Naive thymus-derived CD4-positive, alpha-beta T cell (primary cell): ENCODE measurements around the gene WNK4. TPM values are rescaled to one million over a fixed set of nuclear protein-coding genes. Genes with fewer than 3 reads are reported as not detected.
A peak's percentile ranks its signal among the peaks of the same experiment; 100 is the strongest.

Experiments used
- ATAC-seq: fragments of 150-1000 bp; cut with Tn5 transposase; 2 replicates; pipeline ENCODE4 v1.10.0; 2021; ENCODE audit warnings: mild to moderate bottlenecking, moderate library complexity
- CTCF ChIA-PET: fragments of 350-600 bp; sonication (Branson Sonifier 250); formaldehyde crosslinking; loops from one replicate; lab custom pipeline; 2021; ENCODE audit warnings: antibody characterized with exemption; lab: Charles Lee
- POLR2A ChIA-PET: fragments of 350-600 bp; sonication (Branson Sonifier 250); formaldehyde crosslinking; loops from one replicate; lab custom pipeline; 2021; ENCODE audit warnings: antibody characterized with exemption, inconsistent platforms; lab: Charles Lee
- DNase-seq, 9 donors: peaks; one replicate each; pipeline versions ENCODE4 v3.0.0 to v3.0.0-alpha.2; 2020 to 2022; ENCODE audit warnings: mixed read lengths in 1 of 9
- H3K27ac ChIP-seq: one replicate; pipeline ENCODE4 v1.7.0; 2013; ENCODE audit warnings: mild to moderate bottlenecking, low read depth, low read length, moderate library complexity
- H3K27me3 ChIP-seq, 2 donors: one replicate each; pipeline ENCODE4 v1.7.0; 2013; ENCODE audit warnings: low read length in 2 of 2, mild to moderate bottlenecking in 2 of 2, moderate library complexity in 2 of 2; ENCODE audit not compliant: control insufficient read depth in 2 of 2, insufficient read depth in 2 of 2
- H3K36me3 ChIP-seq, 3 experiments: 1 replicate in 2 of 3; 2 replicates in 1 of 3; pipeline ENCODE4 v1.7.0; 2013; ENCODE audit warnings: low read length in 3 of 3, mild to moderate bottlenecking in 3 of 3, moderate library complexity in 1 of 3; ENCODE audit not compliant: insufficient read depth in 3 of 3, control insufficient read depth in 2 of 3
- H3K4me1 ChIP-seq, 2 donors: one replicate each; pipeline ENCODE4 v1.7.0; 2013; ENCODE audit warnings: low read length in 2 of 2, mild to moderate bottlenecking in 2 of 2, moderate library complexity in 1 of 2; ENCODE audit not compliant: control insufficient read depth in 2 of 2, insufficient read depth in 2 of 2
- H3K4me3 ChIP-seq: 2 replicates; pipeline ENCODE4 v1.7.0; 2013; ENCODE audit warnings: mild to moderate bottlenecking, low read length
- H3K9me3 ChIP-seq, 3 experiments: 1 replicate in 2 of 3; 2 replicates in 1 of 3; pipeline ENCODE4 v1.7.0; 2013; ENCODE audit warnings: low read length in 3 of 3; ENCODE audit not compliant: control insufficient read depth in 2 of 3
- H3K27ac Mint-ChIP-seq, 9 donors: one replicate each; pipeline ENCODE4 v1.8.0; 2020 to 2022; ENCODE audit warnings: mixed read lengths in 9 of 9, mild to moderate bottlenecking in 8 of 9, moderate library complexity in 5 of 9, inconsistent platforms in 2 of 9
- H3K27me3 Mint-ChIP-seq, 5 donors: one replicate each; pipeline ENCODE4 v1.8.0; 2021 to 2022; ENCODE audit warnings: mixed read lengths in 5 of 5, mild to moderate bottlenecking in 1 of 5
- H3K36me3 Mint-ChIP-seq, 5 donors: one replicate each; pipeline ENCODE4 v1.8.0; 2020 to 2022; ENCODE audit warnings: mixed read lengths in 5 of 5, mild to moderate bottlenecking in 3 of 5, inconsistent platforms in 1 of 5
- H3K4me1 Mint-ChIP-seq, 7 donors: one replicate each; pipeline ENCODE4 v1.8.0; 2020 to 2022; ENCODE audit warnings: mixed read lengths in 7 of 7, mild to moderate bottlenecking in 3 of 7, inconsistent platforms in 1 of 7
- H3K4me3 Mint-ChIP-seq, 10 donors: one replicate each; pipeline ENCODE4 v1.8.0; 2020 to 2022; ENCODE audit warnings: mild to moderate bottlenecking in 10 of 10, mixed read lengths in 10 of 10, moderate library complexity in 6 of 10, inconsistent platforms in 2 of 10
- H3K9me3 Mint-ChIP-seq, 11 donors: one replicate each; pipeline ENCODE4 v1.8.0; 2020 to 2022; ENCODE audit warnings: mixed read lengths in 11 of 11, mild to moderate bottlenecking in 4 of 11, inconsistent platforms in 1 of 11, moderate library complexity in 1 of 11
- intact Hi-C, 2 donors: fragments of 100-400 bp; cut with micrococcal nuclease; formaldehyde crosslinking; loops; one replicate each; pipeline ENCODE4 v1.15.1; 2023
- polyA plus RNA-seq, 2 donors: library from polyadenylated mRNA; unstranded; fragments of 300-500 nt; fragmentation: Illumina TruSeq; gene quantifications; one replicate each; pipeline ENCODE4 v1.2.3, GENCODE V29; 2021
- total RNA-seq, 6 experiments: library from RNA in 5 of 6; stranded (reverse) in 5 of 6; gene quantifications; 1 replicate in 5 of 6; 2 replicates in 1 of 6; pipeline ENCODE4 v1.2.3 and lab custom pipeline; 2021 to 2026

The WNK4 gene
- total and polyA plus RNA-seq, 7 experiments from 2014 or later = 0.10 to 0.51 (median 0.24) TPM; not detected in 2

GRCh38 chr17:42821176-42821575, 40.8 kb downstream of the WNK4 start:
- H3K9me3 ChIP-seq = no peaks in the 10 kb centered on the region
- H3K27ac ChIP-seq = no peak overlapping the region
- Mint-ChIP-seq H3K36me3 (peaks cover 9 to 29% (median 22%) of the 10 kb centered on the region in 5 donors), H3K9me3 (peaks cover 0 to 1% (median 0%) of the 10 kb centered on the region in 11 donors), H3K27ac (peak overlapping the region in 6 of 9 donors; percentile 6 to 76 (median 54)), H3K4me3 (peak overlapping the region in 2 of 10 donors; percentile 19 to 59), H3K4me1 (peaks cover 19 to 41% (median 29%) of the 10 kb centered on the region in 7 donors), H3K27me3 (no peaks in the 10 kb centered on the region)
- ATAC-seq (no peak), DNase-seq (no peak)
- POLR2A ChIA-PET = interaction anchor here (0.6 to 0.8 kb wide), 2 partner anchors 12 to 543 kb away, joined by 4 read pairs; partner anchors contain the start of gene PSME3
- H3K4me3 ChIP-seq = no peak overlapping the region
- H3K36me3 ChIP-seq = peaks cover 25 to 60% (median 33%) of the 10 kb centered on the region in 3 experiments
- CTCF ChIA-PET = interaction anchor here (1.0 to 1.6 kb wide), 2 partner anchors 9 to 518 kb away, joined by 3 read pairs; no protein-coding TSS in a partner anchor
- H3K27me3 ChIP-seq = no peaks in the 10 kb centered on the region
- H3K4me1 ChIP-seq = peaks cover 6 to 12% of the 10 kb centered on the region in 2 donors
- intact Hi-C loops = loop anchor here (5.0 to 10.0 kb wide), 5 partner anchors 96 to 1186 kb away; partner anchors contain the start of genes BRCA1 (in 1 of the 2) and DNAJC7 (in 1 of the 2)

- no peak overlapping the region for H3K4me3 Mint-ChIP-seq
- H3K36me3 Mint-ChIP-seq = peaks cover 0 to 5% (median 0%) of the 10 kb centered on the region in 5 donors
- peaks cover 0 to 19% (median 10%) of the 10 kb centered on the region in 5 donors for H3K27me3 Mint-ChIP-seq
- no peaks in the 10 kb centered on the region for H3K27me3 ChIP-seq
- intact Hi-C loops = loop anchor here (10.0 kb wide), 2 partner anchors 103 to 537 kb away; no protein-coding TSS in a partner anchor
- H3K36me3 ChIP-seq = peaks cover 0 to 5% (median 0%) of the 10 kb centered on the region in 3 experiments
- ChIA-PET POLR2A (interaction anchor here (0.6 to 1.9 kb wide), 2 partner anchors 18 to 21 kb away, joined by 4 to 5 read pairs; no protein-coding TSS in a partner anchor), CTCF (no interaction called here)
- DNase-seq (no peak), ATAC-seq (no peak)
- no peaks in the 10 kb centered on the region for H3K9me3 Mint-ChIP-seq
- no peak overlapping the region for H3K27ac ChIP-seq
- H3K4me1 ChIP-seq = peaks cover 9 to 12% of the 10 kb centered on the region in 2 donors
- H3K4me1 Mint-ChIP-seq = peaks cover 9 to 38% (median 20%) of the 10 kb centered on the region in 7 donors
- no peak overlapping the region for H3K4me3 ChIP-seq
- peak overlapping the region in 1 of 9 donors; percentile 18 for H3K27ac Mint-ChIP-seq
- H3K9me3 ChIP-seq = no peaks in the 10 kb centered on the region
These were observed 47.1 kb downstream of the WNK4 start for GRCh38 chr17:42827472-42827871.

GRCh38 chr17:42830971-42831370, 50.6 kb downstream of the WNK4 start:
- Histone ChIP-seq H3K4me3 (no peak overlapping the region), H3K9me3 (no peaks in the 10 kb centered on the region), H3K27ac (no peak overlapping the region), H3K27me3 (no peaks in the 10 kb centered on the region), H3K4me1 (peaks cover 10 to 16% of the 10 kb centered on the region in 2 donors), H3K36me3 (peaks cover 0 to 13% (median 0%) of the 10 kb centered on the region in 3 experiments)
- Mint-ChIP-seq H3K27ac (peak overlapping the region in 5 of 9 donors; percentile 21 to 84 (median 56)), H3K27me3 (peaks cover 0 to 19% (median 10%) of the 10 kb centered on the region in 5 donors), H3K4me1 (peaks cover 12 to 40% (median 28%) of the 10 kb centered on the region in 7 donors), H3K4me3 (peak overlapping the region in 6 of 10 donors; percentile 8 to 41 (median 21)), H3K9me3 (peaks cover 0 to 5% (median 0%) of the 10 kb centered on the region in 11 donors), H3K36me3 (peaks cover 0 to 6% (median 4%) of the 10 kb centered on the region in 5 donors)
- DNase-seq (no peak), ATAC-seq (no peak)
- ChIA-PET POLR2A (interaction anchor here (0.9 to 2.2 kb wide), 3 partner anchors 58 to 537 kb away, joined by 3 to 9 read pairs (median 4); partner anchors contain the start of gene VPS25), CTCF (no interaction called here)
- intact Hi-C loops = no loop called here

- peak overlapping the region; percentile 95 to 98 (median 97) for H3K4me3 Mint-ChIP-seq
- Histone ChIP-seq H3K27ac (peak overlapping the region; percentile 98), H3K36me3 (peaks cover under 1 to 24% (median under 1%) of the 10 kb centered on the region in 3 experiments), H3K9me3 (no peaks in the 10 kb centered on the region), H3K4me1 (peaks cover 10 to 16% of the 10 kb centered on the region in 2 donors), H3K27me3 (no peaks in the 10 kb centered on the region), H3K4me3 (peak overlapping the region; percentile 100)
- H3K27me3 Mint-ChIP-seq = peaks cover 0 to 15% (median 6%) of the 10 kb centered on the region in 5 donors
- H3K9me3 Mint-ChIP-seq = peaks cover 0 to 5% (median 0%) of the 10 kb centered on the region in 11 donors
- H3K4me1 Mint-ChIP-seq = peaks cover 12 to 40% (median 31%) of the 10 kb centered on the region in 7 donors
- DNase-seq (no peak), ATAC-seq (peak; percentile 15)
- H3K36me3 Mint-ChIP-seq = peaks cover 0 to 8% (median 4%) of the 10 kb centered on the region in 5 donors
- ChIA-PET POLR2A (interaction anchor here (0.5 to 3.8 kb wide), 9 partner anchors 9 to 536 kb away, joined by 3 to 40 read pairs (median 4); partner anchors contain the start of genes BECN1 and VPS25), CTCF (interaction anchor here (0.7 to 1.5 kb wide), 2 partner anchors 8 kb away, joined by 3 to 5 read pairs; partner anchors contain the start of gene BECN1)
- intact Hi-C loops = loop anchor here (2.0 kb wide), 1 partner anchor 166 kb away; the partner anchor contains the start of gene RPL27 (in 2 of the 2)
- H3K27ac Mint-ChIP-seq = peak overlapping the region; percentile 97 to 100 (median 99)
These were observed 52.0 kb downstream of the WNK4 start for GRCh38 chr17:42832213-42832933.

GRCh38 chr17:42832934-42833766, 52.7 kb downstream of the WNK4 start, which contains the start of gene PSME3:
Gene PSME3 (plus strand): TSS chr17:42833397. CDS start chr17:42833632, 235 bp downstream.
- Histone ChIP-seq H3K27me3 (no peaks in the 10 kb centered on the region), H3K4me1 (peaks cover 10 to 16% of the 10 kb centered on the region in 2 donors), H3K36me3 (peaks cover 7 to 31% (median 9%) of the 10 kb centered on the region in 3 experiments), H3K4me3 (peak within 1 kb of the TSS; percentile 100), H3K9me3 (no peaks in the 10 kb centered on the region), H3K27ac (peak within 1 kb of the TSS; percentile 98)
- intact Hi-C loops = loop anchor here (1.0 to 2.0 kb wide), 5 partner anchors 9 to 338 kb away; partner anchors contain the start of genes BECN1 (in 2 of the 2), RPL27 (in 2 of the 2), NBR1 (in 1 of the 2) and PTGES3L (in 1 of the 2)
- Mint-ChIP-seq H3K9me3 (peaks cover 0 to 5% (median 0%) of the 10 kb centered on the region in 11 donors), H3K27me3 (peaks cover 0 to 8% (median 2%) of the 10 kb centered on the region in 5 donors), H3K4me1 (peaks cover 11 to 40% (median 33%) of the 10 kb centered on the region in 7 donors), H3K36me3 (peaks cover 0 to 14% (median 9%) of the 10 kb centered on the region in 5 donors), H3K4me3 (peak within 1 kb of the TSS; percentile 95 to 98 (median 97)), H3K27ac (peak within 1 kb of the TSS; percentile 97 to 100 (median 99))
- ATAC-seq (peak; percentile 94), DNase-seq (peak; percentile 83 to 91 (median 89))
- ChIA-PET CTCF (interaction anchor here (0.6 to 1.5 kb wide), 3 partner anchors 9 to 296 kb away, joined by 3 to 5 read pairs (median 4); partner anchors contain the start of genes AOC2 and BECN1), POLR2A (interaction anchor here (0.5 to 3.8 kb wide), 9 partner anchors 10 to 527 kb away, joined by 3 to 40 read pairs (median 6); partner anchors contain the start of genes BECN1, COA3, RPL27 and VPS25)
